HepG2 (cell line): ENCODE data around the gene GAL3ST2. TPM values are rescaled to one million over a fixed set of nuclear protein-coding genes. Genes with fewer than 3 reads are reported as not detected.
A peak's percentile ranks its signal among the peaks of the same experiment; 100 is the strongest.

Experiments used
- BORCS8-MEF2B ChIP-seq: sonication (generic); formaldehyde crosslinking; IDR thresholded peaks from 2 replicates; pipeline ENCODE4 v1.8.0; 2022; ENCODE audit warnings: mild to moderate bottlenecking, missing genetic modification reagents
- EP300 ChIP-seq, 3 experiments: sonication (generic) in 1 of 3; formaldehyde crosslinking in 1 of 3; IDR thresholded peaks; 2 replicates each; pipeline versions ENCODE4 v1.5.1 to v1.6.1; 2011 to 2020; ENCODE audit warnings: low read depth in 2 of 3, low read length in 2 of 3, borderline replicate concordance in 1 of 3, improper control_type of control experiment in 1 of 3, mild to moderate bottlenecking in 1 of 3, missing genetic modification reagents in 1 of 3, moderate library complexity in 1 of 3
- GMEB1 ChIP-seq: sonication (generic); formaldehyde crosslinking; IDR thresholded peaks from 2 replicates; pipeline ENCODE4 v1.5.1; 2020; ENCODE audit warnings: missing genetic modification reagents, mild to moderate bottlenecking, borderline replicate concordance
- HBP1 ChIP-seq: IDR thresholded peaks from 2 replicates; pipeline ENCODE4 v1.6.1; 2016; ENCODE audit warnings: low read depth, control low read depth
- MAZ ChIP-seq, 2 experiments: sonication (generic) in 1 of 2; formaldehyde crosslinking in 1 of 2; IDR thresholded peaks; 2 replicates each; pipeline versions ENCODE4 v1.5.0 to v1.6.1; 2012 to 2020; ENCODE audit warnings: low read depth in 2 of 2, mild to moderate bottlenecking in 2 of 2, borderline replicate concordance in 1 of 2, improper control_type of control experiment in 1 of 2, low read length in 1 of 2, missing genetic modification reagents in 1 of 2, moderate library complexity in 1 of 2
- MED8 ChIP-seq: sonication (generic); formaldehyde crosslinking; IDR thresholded peaks from 2 replicates; pipeline ENCODE4 v1.8.1; 2023; ENCODE audit warnings: mild to moderate bottlenecking, missing genetic modification reagents; ENCODE audit not compliant: insufficient replicate concordance
- MXD1 ChIP-seq: sonication (generic); formaldehyde crosslinking; IDR thresholded peaks from 2 replicates; pipeline ENCODE4 v1.4.0; 2020; ENCODE audit warnings: mild to moderate bottlenecking, missing genetic modification reagents
- PRMT3 ChIP-seq: sonication (generic); formaldehyde crosslinking; IDR thresholded peaks from 2 replicates; pipeline ENCODE4 v1.8.1; 2022; ENCODE audit warnings: low read depth, mild to moderate bottlenecking, moderate library complexity, missing genetic modification reagents, borderline replicate concordance
- SRSF1 ChIP-seq: fragments of 200-400 bp; formaldehyde crosslinking; optimal IDR thresholded peaks from 2 replicates; pipeline ENCODE3; 2017; ENCODE audit warnings: mild to moderate bottlenecking, low read depth, low read length, moderate library complexity
- SSRP1 ChIP-seq: IDR thresholded peaks from 2 replicates; pipeline ENCODE4 v1.6.1; 2016; ENCODE audit warnings: control low read depth
- TAF1 ChIP-seq: sonication (generic); formaldehyde crosslinking; IDR thresholded peaks from 2 replicates; pipeline ENCODE4 v1.4.0; 2020; ENCODE audit warnings: missing genetic modification reagents
- TCF12 ChIP-seq, 2 experiments: fragments of 450-650 bp in 1 of 2; sonication (generic) in 1 of 2; formaldehyde crosslinking in 1 of 2; IDR thresholded peaks; 2 replicates each; pipeline versions ENCODE4 v1.6.1 to v1.8.0; 2017 to 2022; ENCODE audit warnings: antibody characterized with exemption in 1 of 2, mild to moderate bottlenecking in 1 of 2, missing genetic modification reagents in 1 of 2, moderate library complexity in 1 of 2
- ZNF331 ChIP-seq: sonication (generic); formaldehyde crosslinking; IDR thresholded peaks from 2 replicates; pipeline ENCODE4 v1.4.0; 2020; ENCODE audit warnings: missing genetic modification reagents
- ZNF691 ChIP-seq: sonication (generic); formaldehyde crosslinking; IDR thresholded peaks from 2 replicates; pipeline ENCODE4 v1.4.0; 2020; ENCODE audit warnings: missing genetic modification reagents, low read depth, mild to moderate bottlenecking, borderline replicate concordance
- ZNF770 ChIP-seq: sonication (generic); formaldehyde crosslinking; IDR thresholded peaks from 2 replicates; pipeline ENCODE4 v1.5.0; 2020; ENCODE audit warnings: mild to moderate bottlenecking, missing genetic modification reagents
- ZNF781 ChIP-seq: sonication (generic); formaldehyde crosslinking; IDR thresholded peaks from 2 replicates; pipeline ENCODE4 v1.5.1; 2020; ENCODE audit warnings: borderline replicate concordance, mild to moderate bottlenecking, missing genetic modification reagents; ENCODE audit errors: not compliant biosample characterization
- ZSCAN20 ChIP-seq: sonication (generic); formaldehyde crosslinking; IDR thresholded peaks from 2 replicates; pipeline ENCODE4 v1.4.0; 2020; ENCODE audit warnings: missing genetic modification reagents, mild to moderate bottlenecking, borderline replicate concordance
- ZSCAN21 ChIP-seq: sonication (generic); formaldehyde crosslinking; IDR thresholded peaks from 2 replicates; pipeline ENCODE4 v1.8.0; 2022; ENCODE audit warnings: mild to moderate bottlenecking, missing genetic modification reagents, moderate library complexity, borderline replicate concordance
- polyA plus RNA-seq, 8 experiments: library from polyadenylated mRNA; depleted of rRNA in 3 of 8; stranded (reverse) in 7 of 8; unstranded in 1 of 8; fragments of >200 nt; fragmentation: Illumina TruSeq in 4 of 8; extraction: Trizol in 4 of 8; gene quantifications; 2 replicates each; pipeline versions ENCODE4 v1.2.1 to v1.2.3, GENCODE V29; 2011 to 2016; ENCODE audit warnings: low read depth in 4 of 8, missing spikeins in 1 of 8, mixed read lengths in 1 of 8; ENCODE audit not compliant: insufficient read depth in 1 of 8
- total RNA-seq, 5 experiments: library from RNA; depleted of rRNA; stranded (reverse); fragments of >200 nt; fragmentation: Illumina TruSeq; extraction: Trizol; gene quantifications; 2 replicates each; pipeline ENCODE4 v1.2.3, GENCODE V29; 2016; ENCODE audit warnings: low read depth in 1 of 5

GAL3ST2 gene
- total and polyA plus RNA-seq, 2 of the 13 experiments (the other 11 are each of a cell fraction or from before 2014, with no cell fraction given): 0.17 to 0.20 TPM

- no peak for TF ChIP-seq TCF12 (IDR thresholded peaks at IDR 0.05)
- TF ChIP-seq TCF12 (CRISPR knock-in tag; IDR thresholded peaks at IDR 0.05): peak; percentile 87; the same call in 1 of the 2 replicates
- peak; percentile 58; the same call in 1 of the 2 replicates for TF ChIP-seq ZSCAN20 (CRISPR knock-in tag)
- TF ChIP-seq ZNF331 (CRISPR knock-in tag): peak; percentile 30; the same call in 1 of the 2 replicates
- peak; percentile 55; the same call in 1 of the 2 replicates for TF ChIP-seq SSRP1 (CRISPR knock-in tag)
- no peak; the same call in 1 of the 2 replicates for TF ChIP-seq ZNF691
- peak; percentile 27 for TF ChIP-seq ZNF781
- TF ChIP-seq ZSCAN21: peak; percentile 75
- peak; percentile 84; the same call in 1 of the 2 replicates for TF ChIP-seq PRMT3 (CRISPR knock-in tag)
- TF ChIP-seq GMEB1 (CRISPR knock-in tag): peak; percentile 18; the same call in 1 of the 2 replicates
- TF ChIP-seq MED8 (CRISPR knock-in tag): peak; percentile 47
- no peak for TF ChIP-seq MAZ (IDR thresholded peaks at IDR 0.05; ENCODE audit: borderline replicate concordance, low read depth, low read length)
- no peak; the same call in 1 of the 2 replicates for TF ChIP-seq MAZ (CRISPR knock-in tag; IDR thresholded peaks at IDR 0.05; ENCODE audit: low read depth)
- no peak for TF ChIP-seq EP300 (IDR thresholded peaks at IDR 0.05; ENCODE audit: low read depth in 2 of 2, low read length in 2 of 2)
- 0 out of 2 replicates have a peak, but pooled peaks have one; percentile 14 for TF ChIP-seq EP300 (CRISPR knock-in tag; IDR thresholded peaks at IDR 0.05; ENCODE audit: borderline replicate concordance)
- peak; percentile 82 for TF ChIP-seq ZNF770 (CRISPR knock-in tag)
- 0 out of 2 replicates have a peak, but pooled peaks have one; percentile 15 for TF ChIP-seq MXD1 (CRISPR knock-in tag)
- peak; percentile 60 for TF ChIP-seq TAF1
- TF ChIP-seq HBP1 (CRISPR knock-in tag): no peak
- peak; percentile 93 for TF ChIP-seq SRSF1
- peak; percentile 20 for TF ChIP-seq BORCS8-MEF2B (CRISPR knock-in tag)
Observed at GRCh38 chr2:241774419-241775222, 2.0 kb upstream of the GAL3ST2 start (continued).
